HG03060 (cell line): ENCODE results near the gene PHF10.
A peak's percentile ranks its signal among the peaks of the same experiment; 100 is the strongest.

Source experiments
- ATAC-seq: cut with Tn5 transposase; IDR thresholded peaks from one replicate; pipeline ENCODE4 v1.9.1; 2021; ENCODE audit warnings: low read depth, moderate number of reproducible peaks; ENCODE audit not compliant: unreplicated experiment

The PHF10 gene

DNA sequence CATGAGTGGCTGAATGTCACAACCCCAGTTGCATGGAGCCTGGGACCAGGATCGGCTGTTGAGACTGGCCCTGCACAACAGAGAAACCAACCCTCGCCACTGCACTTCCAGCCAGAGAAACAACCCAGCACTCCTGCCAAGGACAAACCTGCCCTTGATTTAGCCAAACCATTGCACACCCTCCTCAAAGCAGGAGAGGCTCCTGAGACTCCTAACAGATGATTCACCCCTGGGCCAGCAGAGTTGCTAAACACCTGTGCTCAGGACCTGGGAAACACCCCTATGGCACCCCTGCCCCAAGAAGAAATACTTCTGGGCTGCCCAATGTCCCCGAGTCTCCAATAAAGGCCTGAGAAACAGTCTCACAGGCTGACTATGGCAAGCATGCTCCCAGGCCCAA, 40.2 kb downstream of the PHF10 start:
- no peak for ATAC-seq

GRCh38 chr6:169678342-169678741, 46.0 kb downstream of the PHF10 start:
- no peak for ATAC-seq

DNA sequence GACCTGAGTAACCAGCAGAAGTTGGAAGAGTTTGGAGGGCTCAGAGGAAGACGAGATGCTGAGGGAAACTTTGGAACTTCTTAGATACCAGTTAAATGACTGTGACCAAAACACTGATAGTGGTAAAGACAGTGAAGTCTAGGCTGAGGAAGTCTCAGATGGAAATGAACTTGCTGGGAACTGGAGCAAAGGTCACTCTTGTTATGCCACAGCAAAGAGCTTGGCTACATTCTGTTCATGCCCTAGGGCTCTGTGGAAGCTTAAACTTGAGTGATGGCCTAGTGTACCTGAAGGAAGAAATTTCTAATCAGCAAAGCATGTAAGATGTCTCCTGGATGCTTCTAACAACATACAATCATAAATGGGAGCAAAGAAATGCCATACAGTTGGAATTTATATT, 47.2 kb downstream of the PHF10 start:
- no peak for ATAC-seq

DNA sequence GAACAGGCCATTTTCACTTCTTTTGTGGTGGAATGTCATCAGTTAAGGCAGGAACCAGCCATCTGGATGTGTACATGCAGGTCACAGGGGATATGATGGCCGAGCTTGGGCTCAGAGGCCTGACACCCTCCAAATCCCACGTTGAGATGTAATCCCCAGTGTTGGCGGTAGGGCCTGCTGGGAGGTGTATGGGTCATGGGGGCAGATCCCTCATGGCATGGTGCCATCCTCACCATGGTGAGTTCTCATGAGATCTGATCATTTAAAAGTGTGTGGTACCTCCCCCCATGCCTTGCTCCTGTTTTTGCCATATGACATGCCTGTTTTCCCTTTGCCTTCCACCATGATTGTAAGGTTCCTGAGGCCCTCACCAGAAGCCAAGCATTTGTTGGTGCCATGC, 49.3 kb downstream of the PHF10 start:
- ATAC-seq: no peak

DNA sequence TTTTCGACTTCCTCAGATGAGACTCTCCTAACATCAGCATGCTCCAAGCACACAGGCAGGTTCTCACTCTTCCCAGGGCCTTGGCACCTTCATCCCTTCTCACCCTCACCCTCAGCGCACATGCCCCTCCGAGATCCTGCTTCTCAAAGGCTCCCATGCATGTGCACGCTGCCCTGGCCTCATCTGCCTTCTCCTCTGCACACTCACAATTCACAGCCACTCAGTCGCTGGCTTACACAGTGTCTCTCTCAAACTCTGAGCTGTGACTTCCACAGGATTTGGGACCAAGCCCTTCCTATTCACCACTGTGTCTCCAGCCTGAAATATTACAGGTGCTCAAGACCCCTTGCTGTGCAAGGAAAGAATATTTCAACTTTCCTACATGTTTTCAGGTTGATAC, 52.7 kb downstream of the PHF10 start:
- no peak for ATAC-seq

- no peak for ATAC-seq
Observed at GRCh38 chr6:169669889-169670288, 54.4 kb downstream of the PHF10 start.

GRCh38 chr6:169669147-169669546, 55.2 kb downstream of the PHF10 start:
- ATAC-seq: no peak

DNA sequence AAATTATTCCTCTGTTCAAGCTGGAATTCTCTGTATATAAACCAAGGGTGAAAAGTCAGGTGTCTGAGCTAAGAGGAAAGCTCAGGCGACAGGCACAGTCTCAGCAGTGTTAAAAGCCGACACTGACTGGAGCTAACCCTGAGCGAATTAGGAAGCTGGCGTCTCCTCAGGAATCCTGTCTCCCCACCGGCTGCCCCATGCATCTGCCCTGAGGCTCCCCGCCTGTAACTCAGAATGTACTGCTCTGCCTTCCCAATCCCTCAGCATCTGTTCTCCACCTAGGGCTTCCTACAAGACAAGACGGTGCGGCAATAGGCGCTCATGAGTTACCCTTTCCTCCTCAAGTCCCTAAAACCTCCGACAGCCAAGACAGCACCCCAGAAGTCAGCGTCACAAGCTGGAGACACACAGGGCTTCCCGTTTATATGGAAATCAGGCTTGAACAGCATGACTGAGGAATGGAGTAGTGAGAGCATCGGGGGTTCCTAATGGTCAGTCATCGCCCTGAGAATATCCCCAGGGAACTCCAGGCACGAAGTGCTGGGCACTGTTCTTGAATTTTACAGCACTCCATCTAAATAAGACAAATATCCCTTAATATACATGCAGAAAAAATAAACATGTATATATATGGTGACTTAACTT, 56.0 kb downstream of the PHF10 start:
- no peak for ATAC-seq

GRCh38 chr6:169667716-169668115, 56.6 kb downstream of the PHF10 start:
- ATAC-seq: no peak

GRCh38 chr6:169666441-169666840, 57.9 kb downstream of the PHF10 start:
- ATAC-seq: no peak

GRCh38 chr6:169665289-169665688, 59.0 kb downstream of the PHF10 start:
- no peak for ATAC-seq

GRCh38 chr6:169664227-169664626, 60.1 kb downstream of the PHF10 start:
- ATAC-seq: no peak

DNA sequence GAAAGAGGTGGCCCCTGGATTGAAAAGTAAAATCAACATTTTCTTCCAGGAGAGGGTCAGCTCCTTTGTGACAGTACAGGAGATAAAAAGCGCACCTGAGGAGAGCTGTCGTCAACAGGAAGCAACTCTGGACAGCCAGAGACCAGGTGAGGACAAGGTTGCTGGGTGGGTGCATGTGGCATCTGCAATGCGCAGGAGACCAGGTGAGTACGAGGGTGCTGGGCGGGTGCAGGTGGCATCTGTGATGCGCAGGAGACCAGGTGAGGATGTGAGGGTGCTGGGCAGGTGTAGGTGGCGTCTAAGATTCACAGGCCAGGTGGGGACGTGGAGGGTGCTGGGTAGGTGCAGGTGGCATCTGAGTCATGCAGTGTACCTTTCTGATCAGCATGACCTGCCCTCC, 60.8 kb downstream of the PHF10 start:
- no peak for ATAC-seq

DNA sequence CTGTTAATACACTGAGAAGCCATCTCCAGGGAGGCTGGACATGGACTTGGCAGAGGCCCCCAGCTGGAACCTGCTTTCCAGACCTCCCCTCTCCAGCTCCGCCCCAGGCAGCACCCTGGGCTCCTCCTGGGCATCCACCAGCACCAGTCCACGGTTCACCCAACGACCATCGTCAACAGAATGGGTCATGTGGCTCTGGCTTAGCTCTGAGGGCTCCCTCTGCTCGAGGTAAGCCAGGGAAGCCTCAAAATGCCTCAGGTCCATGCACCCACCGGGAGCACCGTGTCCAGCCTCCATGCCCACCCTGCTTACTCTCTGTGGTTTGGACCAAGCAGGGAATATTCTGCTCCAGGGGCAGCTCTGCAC, 62.9 kb downstream of the PHF10 start:
- no peak for ATAC-seq

GRCh38 chr6:169660751-169661390, 63.4 kb downstream of the PHF10 start:
- ATAC-seq: no peak

DNA sequence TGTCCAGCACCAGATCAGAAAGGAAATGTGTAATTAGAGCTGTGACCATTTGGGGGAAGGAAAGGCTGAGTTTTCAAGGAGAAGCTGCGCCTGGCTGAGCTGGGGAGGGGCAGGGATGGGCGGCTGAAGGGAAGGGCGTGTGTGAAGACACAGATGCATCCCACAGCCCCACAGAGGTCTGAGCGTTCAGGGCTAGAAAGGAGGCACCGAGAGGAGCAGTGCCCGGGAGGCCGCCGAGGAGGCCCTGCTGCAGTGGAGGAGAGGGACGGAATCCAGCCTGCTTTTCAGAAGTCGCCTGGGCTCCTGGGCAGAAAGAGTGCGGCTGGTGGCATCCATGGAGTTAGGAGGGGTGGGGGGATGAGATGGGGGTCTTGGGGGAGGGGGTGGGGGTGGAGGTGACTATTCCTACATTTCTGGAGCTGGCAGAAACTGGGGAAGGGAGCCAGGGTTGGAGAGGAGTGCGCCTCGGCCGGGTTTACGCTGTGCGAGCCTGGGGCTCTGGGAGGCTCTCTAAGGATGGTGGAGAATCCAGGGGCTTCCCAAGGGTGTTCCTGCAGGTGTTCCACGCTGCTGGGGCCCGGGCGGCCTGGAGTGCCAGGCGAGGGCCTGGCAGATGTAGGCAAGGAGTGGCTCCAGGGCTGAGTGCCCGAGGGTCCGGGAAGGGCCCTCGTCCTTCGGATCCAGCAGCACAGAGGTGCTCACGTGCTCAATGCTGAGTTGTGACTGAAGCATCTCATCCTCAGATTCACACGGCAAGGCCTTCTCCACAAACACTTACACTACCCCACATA, 64.3 kb downstream of the PHF10 start:
- no peak for ATAC-seq

DNA sequence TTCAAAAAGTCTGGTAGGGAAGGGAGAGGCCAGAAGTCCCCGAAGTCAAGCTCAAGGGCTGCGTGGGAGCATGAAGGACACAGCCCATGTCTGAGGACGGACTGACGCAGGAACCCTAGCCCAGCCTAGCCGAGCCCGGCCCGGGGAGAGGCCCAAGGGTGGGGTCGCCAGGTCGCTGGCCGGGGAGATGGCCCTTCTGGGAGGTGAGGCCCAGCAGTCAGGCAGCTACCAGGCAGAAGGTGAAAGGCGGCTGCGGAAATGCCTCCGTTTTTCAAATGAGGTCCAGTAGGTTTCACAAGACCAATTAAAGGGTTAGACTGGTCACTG, 67.1 kb downstream of the PHF10 start:
- no peak for ATAC-seq

DNA sequence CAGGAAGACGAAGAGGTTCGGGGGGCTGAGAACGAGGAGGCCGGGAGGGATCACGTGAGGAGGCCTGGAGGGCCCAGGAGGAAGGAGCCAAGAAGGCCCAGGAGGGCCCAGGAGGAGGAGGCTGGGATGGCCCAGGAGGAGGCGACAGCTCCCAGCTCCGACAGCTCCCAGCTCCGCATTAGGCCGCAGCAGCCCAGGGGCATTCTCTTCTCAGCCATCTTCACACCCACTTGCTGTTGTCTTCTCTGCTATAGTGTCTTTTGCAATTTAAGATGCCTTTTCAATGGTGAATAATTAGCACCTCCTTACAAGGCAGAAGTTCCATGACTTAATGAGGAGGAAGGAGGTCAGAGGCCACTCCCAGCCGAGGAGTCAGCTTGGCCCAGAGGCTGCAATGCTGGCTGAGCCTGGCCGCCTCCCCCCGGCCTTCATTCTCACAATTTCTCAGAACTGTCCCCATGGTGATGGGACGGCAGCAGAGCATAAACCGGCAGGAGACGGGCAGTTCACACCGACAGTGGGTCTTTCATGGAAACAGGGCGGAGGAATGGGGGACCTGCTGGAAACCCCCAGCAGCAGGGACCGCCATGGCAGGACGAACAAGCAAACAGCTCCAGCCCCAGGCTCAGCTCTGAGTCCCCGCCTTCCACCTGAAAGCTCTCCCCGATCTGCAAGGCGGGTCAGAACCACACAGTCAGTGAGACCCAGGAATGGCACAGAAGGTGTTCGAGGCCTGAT, 67.6 kb downstream of the PHF10 start:
- ATAC-seq: no peak

GRCh38 chr6:169654598-169655391, 69.5 kb downstream of the PHF10 start:
- ATAC-seq: peak; percentile 64
